ENCODE data around the gene SALL1.

GRCh38 chr16:51141541-51141940, 9.5 kb downstream of the SALL1 start:
- TF ChIP-seq POLR2AphosphoS5 (IDR thresholded peaks at IDR 0.05; ENCODE audit: low read depth, low read length) (no peak), REST (IDR thresholded peaks at IDR 0.05; ENCODE audit: low read depth, low read length) (no peak), FOSL2 (IDR thresholded peaks at IDR 0.05; ENCODE audit: borderline replicate concordance, low read depth) (no peak), FOXM1 (IDR thresholded peaks at IDR 0.05; ENCODE audit: low read depth) (no peak), IRF3 (IDR thresholded peaks at IDR 0.05; ENCODE audit: low read depth, low read length) (no peak), EZH2phosphoT487 (IDR thresholded peaks at IDR 0.05; ENCODE audit: borderline replicate concordance, low read depth) (no peak), CTCF (IDR thresholded peaks at IDR 0.05) (no peak), RAD21 (IDR thresholded peaks at IDR 0.05; ENCODE audit: low read length) (no peak), TEAD4 (IDR thresholded peaks at IDR 0.05; ENCODE audit: borderline replicate concordance, insufficient read depth) (no peak), SMC3 (IDR thresholded peaks at IDR 0.05; ENCODE audit: low read depth, low read length) (no peak), ELF1 (IDR thresholded peaks at IDR 0.05) (no peak), PBX3 (IDR thresholded peaks at IDR 0.05) (no peak), EP300 (IDR thresholded peaks at IDR 0.05; ENCODE audit: borderline replicate concordance in 1 of 2, low read depth in 1 of 2, low read length in 1 of 2) (no peak), FOXJ3 (CRISPR knock-in tag; IDR thresholded peaks at IDR 0.05) (no peak)
